ENCODE results near the gene ADAMTSL1.

Gene ADAMTSL1

GRCh38 chr9:18683312-18683711, 209.4 kb downstream of the ADAMTSL1 start:
- ATAC-seq (no peak), DNase-seq (no peak)
- Mint-ChIP-seq H3K27me3 (peaks cover 3% of the 10 kb centered on the region), H3K4me1 (no peaks in the 10 kb centered on the region), H3K36me3 (ENCODE audit: low read depth) (no peaks in the 10 kb centered on the region), H3K4me3 (no peak overlapping the region), H3K27ac (no peak overlapping the region), H3K9me3 (no peaks in the 10 kb centered on the region)

DNA sequence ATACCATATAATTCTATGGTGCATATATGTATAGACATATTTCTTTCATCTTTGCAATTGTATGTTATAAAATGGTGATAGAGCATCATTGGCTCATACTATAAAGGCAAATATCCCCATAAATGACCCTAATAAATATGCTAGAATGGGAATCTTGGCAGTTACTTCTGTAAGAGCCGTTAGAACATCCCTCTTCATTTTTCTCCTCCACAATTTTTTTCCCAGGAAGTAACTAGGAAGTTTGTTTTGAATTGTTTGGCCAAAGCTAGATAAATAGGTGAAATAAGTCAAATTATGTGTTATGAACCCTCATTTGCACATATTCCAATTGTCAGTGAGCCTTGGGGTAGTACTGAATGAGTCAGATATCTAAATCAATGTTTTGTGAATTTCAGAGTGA, 209.9 kb downstream of the ADAMTSL1 start:
- Mint-ChIP-seq H3K27ac (no peak overlapping the region), H3K9me3 (no peaks in the 10 kb centered on the region), H3K4me3 (no peak overlapping the region), H3K36me3 (ENCODE audit: low read depth) (no peaks in the 10 kb centered on the region), H3K27me3 (peaks cover 3% of the 10 kb centered on the region), H3K4me1 (no peaks in the 10 kb centered on the region)
- ATAC-seq (no peak), DNase-seq (no peak)

DNA sequence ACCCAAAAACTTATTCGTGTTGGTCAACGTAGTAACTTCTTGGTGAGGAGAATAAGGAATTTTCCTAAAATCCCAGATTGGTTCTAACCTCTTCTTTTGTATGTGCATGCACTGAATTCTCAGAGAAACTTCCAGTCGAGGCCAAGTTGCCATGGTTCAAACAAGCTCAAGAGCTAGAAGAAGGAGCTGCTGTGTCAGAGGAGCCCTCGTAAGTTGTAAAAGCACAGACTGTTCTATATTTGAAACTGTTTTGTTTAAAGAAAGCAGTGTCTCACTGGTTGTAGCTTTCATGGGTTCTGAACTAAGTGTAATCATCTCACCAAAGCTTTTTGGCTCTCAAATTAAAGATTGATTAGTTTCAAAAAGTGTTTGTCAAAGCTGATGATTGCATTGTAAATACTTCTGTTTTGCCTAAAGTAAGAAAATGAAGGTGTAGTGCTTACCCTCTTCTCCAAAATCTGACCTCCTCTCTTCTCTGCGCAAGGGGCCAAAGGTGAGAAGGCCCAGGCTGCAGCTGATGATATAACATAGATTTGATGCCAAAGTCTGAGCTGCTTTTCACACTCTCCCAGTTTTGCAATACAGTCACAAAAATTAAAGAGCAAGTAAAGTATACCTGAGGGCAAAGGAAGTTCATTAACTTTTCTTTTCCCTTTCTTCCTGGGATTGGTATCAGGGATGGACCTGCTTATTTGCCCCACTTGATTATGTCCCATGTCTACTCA, 210.8 kb downstream of the ADAMTSL1 start:
- peaks cover 2% of the 10 kb centered on the region for H3K27me3 Mint-ChIP-seq
- H3K4me1 Mint-ChIP-seq: no peaks in the 10 kb centered on the region
- no peak overlapping the region for H3K4me3 Mint-ChIP-seq
- ATAC-seq (no peak), DNase-seq (no peak)
- H3K9me3 Mint-ChIP-seq: no peaks in the 10 kb centered on the region
- H3K27ac Mint-ChIP-seq: no peak overlapping the region
- H3K36me3 Mint-ChIP-seq (ENCODE audit: low read depth): no peaks in the 10 kb centered on the region

GRCh38 chr9:18688581-18689565, 214.9 kb downstream of the ADAMTSL1 start:
- H3K27ac Mint-ChIP-seq: no peak overlapping the region
- H3K4me1 Mint-ChIP-seq: no peaks in the 10 kb centered on the region
- H3K9me3 Mint-ChIP-seq: peaks cover 3% of the 10 kb centered on the region
- no peak for DNase-seq
- H3K27me3 Mint-ChIP-seq: peaks cover 2% of the 10 kb centered on the region
- no peak overlapping the region for H3K4me3 Mint-ChIP-seq
- H3K36me3 Mint-ChIP-seq (ENCODE audit: low read depth): no peaks in the 10 kb centered on the region
- no peak for ATAC-seq

- no peaks in the 10 kb centered on the region for H3K4me1 Mint-ChIP-seq
- no peak for DNase-seq
- H3K9me3 Mint-ChIP-seq: peaks cover 10% of the 10 kb centered on the region
- ATAC-seq: no peak
- no peaks in the 10 kb centered on the region for H3K36me3 Mint-ChIP-seq (ENCODE audit: low read depth)
- no peak overlapping the region for H3K27ac Mint-ChIP-seq
- H3K27me3 Mint-ChIP-seq: peaks cover 2% of the 10 kb centered on the region
- H3K4me3 Mint-ChIP-seq: no peak overlapping the region
Observed at GRCh38 chr9:18689921-18690320, 216.0 kb downstream of the ADAMTSL1 start.

DNA sequence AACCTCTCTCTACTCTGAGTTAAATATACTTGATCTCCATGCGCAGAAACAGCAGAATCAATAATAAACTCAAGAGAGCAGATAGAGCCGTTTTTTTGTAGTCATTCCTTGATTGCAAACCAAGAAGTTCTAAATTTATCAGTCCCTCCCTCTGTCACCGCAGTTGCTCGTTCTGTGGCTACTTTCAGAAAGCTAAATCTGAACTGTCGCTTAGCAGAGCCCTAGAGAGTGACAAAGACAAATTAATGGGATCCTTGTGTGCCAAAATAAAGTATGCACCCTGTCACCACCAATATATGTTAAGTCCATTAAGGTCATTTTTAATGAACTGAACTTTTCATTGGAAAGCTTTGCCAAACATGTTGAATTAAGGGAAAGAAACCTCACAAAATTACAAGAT, 218.3 kb downstream of the ADAMTSL1 start:
- Mint-ChIP-seq H3K36me3 (ENCODE audit: low read depth) (no peaks in the 10 kb centered on the region), H3K4me3 (no peak overlapping the region), H3K4me1 (no peaks in the 10 kb centered on the region), H3K27ac (no peak overlapping the region), H3K27me3 (peaks cover 2% of the 10 kb centered on the region), H3K9me3 (peaks cover 24% of the 10 kb centered on the region)
- DNase-seq (no peak), ATAC-seq (no peak)

- peaks cover 29% of the 10 kb centered on the region for H3K9me3 Mint-ChIP-seq
Observed at GRCh38 chr9:18692962-18693361, 219.0 kb downstream of the ADAMTSL1 start.

DNA sequence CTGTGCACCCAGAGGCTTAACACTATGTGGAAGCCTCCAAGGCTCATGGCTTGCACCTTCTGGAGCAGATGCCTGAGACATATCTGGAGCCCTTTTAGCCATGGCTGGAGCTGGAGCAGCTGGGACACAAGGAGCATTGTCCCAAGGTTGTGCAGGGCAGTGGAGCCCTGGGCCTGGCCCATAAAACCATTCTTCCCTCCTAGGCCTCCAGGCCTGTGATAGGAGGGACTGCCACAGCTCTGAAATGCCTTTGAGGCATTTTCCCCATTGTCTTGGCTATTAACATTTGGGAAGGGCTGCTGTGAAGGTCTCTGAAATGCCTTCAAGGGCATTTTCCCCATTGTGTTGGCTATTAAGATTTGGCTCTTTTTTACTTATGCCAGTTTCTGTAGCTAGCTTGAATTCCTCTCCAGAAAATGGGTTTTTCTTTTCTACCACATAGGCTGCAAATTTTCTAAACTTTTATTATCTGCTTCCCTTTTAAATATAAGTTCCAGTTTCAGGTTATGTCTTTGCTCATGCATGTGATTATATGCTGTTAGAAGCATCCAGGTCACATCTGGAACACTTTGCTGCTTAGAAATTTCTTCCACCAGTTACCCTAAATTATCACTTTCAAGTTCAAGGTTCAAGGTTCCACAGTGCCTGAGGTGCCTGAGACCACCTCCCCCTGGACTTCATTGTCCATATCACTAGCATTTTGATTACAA, 221.2 kb downstream of the ADAMTSL1 start:
- no peak for DNase-seq
- Mint-ChIP-seq H3K36me3 (ENCODE audit: low read depth) (no peaks in the 10 kb centered on the region), H3K4me1 (no peaks in the 10 kb centered on the region), H3K27ac (no peak overlapping the region), H3K4me3 (no peak overlapping the region), H3K27me3 (no peaks in the 10 kb centered on the region), H3K9me3 (peaks cover 29% of the 10 kb centered on the region)
- no peak for ATAC-seq

More at GRCh38 chr9:18692962-18693361, 219.0 kb downstream of the ADAMTSL1 start:
- ATAC-seq: no peak
- no peaks in the 10 kb centered on the region for H3K4me1 Mint-ChIP-seq
- H3K36me3 Mint-ChIP-seq (ENCODE audit: low read depth): no peaks in the 10 kb centered on the region
- no peak overlapping the region for H3K27ac Mint-ChIP-seq
- no peak for DNase-seq
- no peak overlapping the region for H3K4me3 Mint-ChIP-seq
- H3K27me3 Mint-ChIP-seq: no peaks in the 10 kb centered on the region

DNA sequence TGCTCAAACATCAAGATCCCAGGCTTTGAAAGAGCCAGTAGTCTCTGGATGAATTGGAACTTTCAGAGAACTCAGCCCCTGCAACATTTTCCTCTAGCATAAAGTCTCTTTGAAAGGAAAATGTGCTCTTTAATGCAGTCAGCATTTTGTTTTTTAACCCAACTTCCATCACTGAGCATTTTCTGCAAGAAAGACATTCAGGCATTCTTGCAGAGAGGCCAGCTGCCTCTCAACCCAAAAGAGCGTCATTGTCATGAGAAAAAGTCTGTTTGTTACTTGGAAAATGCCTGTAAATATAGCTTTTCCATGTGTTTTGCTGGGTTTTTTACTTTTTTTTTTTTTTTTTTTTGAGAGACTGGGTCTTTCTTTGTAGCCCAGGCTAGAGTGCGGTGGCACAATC, 225.0 kb downstream of the ADAMTSL1 start:
- H3K27me3 Mint-ChIP-seq: no peaks in the 10 kb centered on the region
- no peaks in the 10 kb centered on the region for H3K36me3 Mint-ChIP-seq (ENCODE audit: low read depth)
- H3K4me1 Mint-ChIP-seq: no peaks in the 10 kb centered on the region
- ATAC-seq (no peak), DNase-seq (no peak)
- no peak overlapping the region for H3K27ac Mint-ChIP-seq
- H3K9me3 Mint-ChIP-seq: peaks cover 25% of the 10 kb centered on the region
- H3K4me3 Mint-ChIP-seq: no peak overlapping the region

DNA sequence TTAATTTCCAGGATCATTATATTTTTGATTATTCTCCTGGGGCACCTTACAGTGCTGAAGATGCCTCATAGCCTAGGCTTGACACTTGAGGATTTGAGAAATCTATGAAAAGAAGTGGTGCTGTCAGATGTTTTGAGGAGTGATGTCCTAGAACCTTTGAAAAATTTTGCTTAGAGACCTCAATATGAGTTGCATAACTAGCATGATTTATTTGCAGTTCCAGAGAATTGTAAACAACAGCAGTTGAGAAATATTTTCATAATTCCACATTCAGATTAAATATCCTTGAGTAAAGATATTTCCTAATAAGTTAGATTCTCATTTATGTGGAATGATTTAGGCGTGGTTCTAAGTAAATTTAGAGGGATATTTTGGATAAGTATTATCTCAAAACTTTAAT, 225.8 kb downstream of the ADAMTSL1 start:
- Mint-ChIP-seq H3K27ac (no peak overlapping the region), H3K27me3 (no peaks in the 10 kb centered on the region), H3K9me3 (peaks cover 19% of the 10 kb centered on the region), H3K4me1 (no peaks in the 10 kb centered on the region), H3K4me3 (no peak overlapping the region), H3K36me3 (ENCODE audit: low read depth) (no peaks in the 10 kb centered on the region)
- DNase-seq (no peak), ATAC-seq (no peak)

DNA sequence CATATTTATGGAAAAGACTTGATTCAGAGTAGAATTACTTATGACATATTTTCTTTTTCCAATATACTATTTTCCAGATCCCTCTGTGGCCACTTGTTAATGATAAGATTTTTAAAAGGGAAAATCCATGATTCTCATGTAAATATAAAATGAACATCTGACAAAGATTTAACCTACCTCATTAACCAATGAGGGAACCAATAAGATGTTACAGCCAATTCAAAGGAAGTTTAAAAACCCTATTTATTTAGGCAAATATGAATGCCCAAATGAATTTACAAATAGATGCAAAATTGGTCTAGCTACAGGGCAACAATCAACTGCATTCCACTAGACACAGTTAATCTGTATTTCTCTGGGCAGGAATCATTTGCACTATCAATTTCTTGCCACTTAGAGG, 226.8 kb downstream of the ADAMTSL1 start:
- Mint-ChIP-seq H3K4me3 (no peak overlapping the region), H3K27ac (no peak overlapping the region), H3K4me1 (no peaks in the 10 kb centered on the region), H3K9me3 (peaks cover 13% of the 10 kb centered on the region), H3K36me3 (ENCODE audit: low read depth) (no peaks in the 10 kb centered on the region), H3K27me3 (no peaks in the 10 kb centered on the region)
- DNase-seq (no peak), ATAC-seq (no peak)

DNA sequence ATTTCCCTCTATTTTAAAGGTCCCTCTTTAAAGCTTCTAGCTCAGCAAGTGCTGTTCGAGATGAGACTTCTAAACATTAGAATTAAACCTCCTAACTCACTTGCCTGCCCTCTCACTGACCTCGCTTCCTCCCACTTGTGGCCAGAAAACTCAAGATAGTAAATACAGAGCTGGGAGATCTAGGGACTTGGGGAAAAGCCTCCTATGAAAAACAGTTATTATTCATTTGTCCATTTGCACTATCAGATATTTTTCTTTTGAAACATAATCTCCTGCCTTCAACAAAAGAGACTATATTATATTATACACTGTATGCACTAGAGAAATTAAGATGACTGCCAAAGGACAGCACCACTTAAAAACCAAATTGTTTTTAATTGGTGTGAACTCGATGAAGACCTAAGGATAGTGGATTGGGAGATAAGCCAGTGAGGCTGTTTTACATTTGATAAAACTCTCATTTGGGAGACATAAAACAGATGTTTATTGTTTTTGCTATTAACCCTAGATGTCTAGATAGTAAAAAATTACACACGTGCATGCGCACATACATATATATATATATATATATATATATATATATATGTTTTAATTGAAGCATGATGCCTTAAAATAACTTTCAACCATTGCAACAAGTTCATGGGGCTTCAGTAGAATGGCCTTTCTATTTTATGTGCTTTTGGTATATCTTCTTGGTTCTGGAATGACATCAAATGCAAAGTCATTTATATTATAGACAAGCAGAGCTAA, 229.4 kb downstream of the ADAMTSL1 start:
- no peak for DNase-seq
- H3K4me1 Mint-ChIP-seq: no peaks in the 10 kb centered on the region
- no peaks in the 10 kb centered on the region for H3K36me3 Mint-ChIP-seq (ENCODE audit: low read depth)

DNA sequence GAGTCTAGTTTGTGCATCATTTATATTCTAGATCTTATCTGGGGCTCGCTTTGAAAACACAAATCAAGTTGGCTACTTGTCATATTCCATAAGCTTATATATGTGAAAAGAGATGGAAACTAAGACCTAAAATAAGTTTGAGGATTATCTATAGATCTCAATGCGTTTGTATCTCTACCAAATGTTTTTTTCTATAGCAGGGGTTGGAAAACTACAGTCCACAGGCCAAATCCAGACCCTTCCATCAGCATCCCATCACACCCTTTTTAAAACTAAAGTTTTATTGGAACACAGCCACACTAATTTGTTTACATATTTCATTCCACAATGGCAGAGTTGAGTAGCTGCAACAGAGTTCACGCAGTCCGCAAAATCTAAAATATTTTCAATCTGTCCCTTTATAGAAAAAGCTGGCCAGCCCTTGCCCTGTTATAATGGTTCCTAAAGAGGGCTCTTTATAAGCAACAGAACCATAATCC, 230.0 kb downstream of the ADAMTSL1 start:
- no peak overlapping the region for H3K4me3 Mint-ChIP-seq
- H3K27me3 Mint-ChIP-seq: no peaks in the 10 kb centered on the region
- H3K27ac Mint-ChIP-seq: no peak overlapping the region
- no peaks in the 10 kb centered on the region for H3K36me3 Mint-ChIP-seq (ENCODE audit: low read depth)
- no peaks in the 10 kb centered on the region for H3K9me3 Mint-ChIP-seq
- DNase-seq (no peak), ATAC-seq (no peak)
- no peaks in the 10 kb centered on the region for H3K4me1 Mint-ChIP-seq

More for the DNA sequence above, 229.4 kb downstream of the ADAMTSL1 start:
- H3K27ac Mint-ChIP-seq: no peak overlapping the region
- no peaks in the 10 kb centered on the region for H3K27me3 Mint-ChIP-seq
- no peak for ATAC-seq
- H3K9me3 Mint-ChIP-seq: no peaks in the 10 kb centered on the region
- no peak overlapping the region for H3K4me3 Mint-ChIP-seq

All from activated naive CD8-positive, alpha-beta T cell treated with anti-CD3 and anti-CD28 coated beads, Interleukin-2, amount 50 U/mL, for 24 hours (primary cell).